AG04449 (cell line): Measurements from ENCODE around the gene MAP2K4.

ENCODE experiments used
- CTCF ChIA-PET: fragments of 350-600 bp; formaldehyde crosslinking; extraction: SDS; loops from one replicate; lab custom pipeline; 2021; ENCODE audit warnings: antibody characterized with exemption; lab: Yijun Ruan, JAX
- POLR2A ChIA-PET: fragments of 400-600, 350-600 bp; formaldehyde crosslinking; extraction: SDS; loops from one replicate; lab custom pipeline; 2020; ENCODE audit warnings: antibody characterized with exemption, inconsistent platforms; lab: Yijun Ruan, JAX
- DNase-seq: peaks from one replicate; pipeline ENCODE4 v3.0.0-alpha.2; 2010; ENCODE audit warnings: low read depth, low spot score
- H3K4me3 ChIP-seq: 2 replicates; pipeline ENCODE4 v1.5.1; 2011; ENCODE audit warnings: low read depth, mild to moderate bottlenecking, control low read depth, low read length
- TF ChIP-seq, protein P1 (sequence below): IDR thresholded peaks from one replicate; pipeline ENCODE4 v1.5.1; 2011; ENCODE audit warnings: mild to moderate bottlenecking, moderate library complexity, low read length, control low read depth, inconsistent platforms; ENCODE audit not compliant: insufficient read depth; ENCODE audit errors: missing control alignments

MAP2K4 gene

GRCh38 chr17:12097326-12097725 lies 76.6 kb downstream of the MAP2K4 start:
- TF ChIP-seq, protein P1, sequence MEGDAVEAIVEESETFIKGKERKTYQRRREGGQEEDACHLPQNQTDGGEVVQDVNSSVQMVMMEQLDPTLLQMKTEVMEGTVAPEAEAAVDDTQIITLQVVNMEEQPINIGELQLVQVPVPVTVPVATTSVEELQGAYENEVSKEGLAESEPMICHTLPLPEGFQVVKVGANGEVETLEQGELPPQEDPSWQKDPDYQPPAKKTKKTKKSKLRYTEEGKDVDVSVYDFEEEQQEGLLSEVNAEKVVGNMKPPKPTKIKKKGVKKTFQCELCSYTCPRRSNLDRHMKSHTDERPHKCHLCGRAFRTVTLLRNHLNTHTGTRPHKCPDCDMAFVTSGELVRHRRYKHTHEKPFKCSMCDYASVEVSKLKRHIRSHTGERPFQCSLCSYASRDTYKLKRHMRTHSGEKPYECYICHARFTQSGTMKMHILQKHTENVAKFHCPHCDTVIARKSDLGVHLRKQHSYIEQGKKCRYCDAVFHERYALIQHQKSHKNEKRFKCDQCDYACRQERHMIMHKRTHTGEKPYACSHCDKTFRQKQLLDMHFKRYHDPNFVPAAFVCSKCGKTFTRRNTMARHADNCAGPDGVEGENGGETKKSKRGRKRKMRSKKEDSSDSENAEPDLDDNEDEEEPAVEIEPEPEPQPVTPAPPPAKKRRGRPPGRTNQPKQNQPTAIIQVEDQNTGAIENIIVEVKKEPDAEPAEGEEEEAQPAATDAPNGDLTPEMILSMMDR: no peak
- ChIA-PET CTCF (no interaction called here), POLR2A (no interaction called here)
- DNase-seq: no peak
- H3K4me3 ChIP-seq: no peak overlapping the region

GRCh38 chr17:12098568-12098967 lies 77.9 kb downstream of the MAP2K4 start:
- no peak for DNase-seq
- ChIA-PET CTCF (no interaction called here), POLR2A (no interaction called here)
- no peak overlapping the region for H3K4me3 ChIP-seq
- TF ChIP-seq, protein P1: no peak

DNA sequence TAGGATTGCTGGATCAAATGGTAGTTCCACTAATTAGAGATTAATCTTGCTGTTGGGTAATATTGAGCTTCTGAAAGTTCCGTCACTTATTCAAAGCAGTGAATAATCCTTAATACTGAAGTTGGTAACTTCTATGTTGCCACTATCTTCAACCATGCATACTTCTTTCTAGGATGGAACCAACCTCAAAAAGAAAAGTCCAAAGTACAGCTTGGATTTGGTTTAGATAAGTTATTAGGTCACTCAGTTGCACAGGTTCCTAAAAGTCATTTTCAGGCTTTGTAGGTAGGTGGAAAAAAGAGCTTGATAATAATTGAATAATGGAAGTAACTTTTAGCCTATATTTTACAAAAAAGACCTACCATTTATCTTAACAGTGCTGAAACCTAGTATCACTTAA lies 78.7 kb downstream of the MAP2K4 start:
- DNase-seq: no peak
- ChIA-PET CTCF (interaction anchor here (1.4 to 1.8 kb wide), 2 partner anchors 8 to 9 kb away, joined by 3 to 6 read pairs; no protein-coding TSS in a partner anchor), POLR2A (no interaction called here)
- TF ChIP-seq, protein P1: no peak
- H3K4me3 ChIP-seq: no peak overlapping the region

- no peak for DNase-seq
- POLR2A ChIA-PET: no interaction called here
- CTCF ChIA-PET: no interaction called here
- no peak overlapping the region for H3K4me3 ChIP-seq
- TF ChIP-seq, protein P1: no peak
Measured at GRCh38 chr17:12104831-12105230, 84.2 kb downstream of the MAP2K4 start.

GRCh38 chr17:12107905-12108304 lies 87.2 kb downstream of the MAP2K4 start:
- DNase-seq: no peak
- ChIA-PET CTCF (interaction anchor here (1.0 to 1.2 kb wide), 2 partner anchors 84 to 896 kb away, joined by 3 read pairs; no protein-coding TSS in a partner anchor), POLR2A (no interaction called here)
- TF ChIP-seq, protein P1: no peak
- no peak overlapping the region for H3K4me3 ChIP-seq

DNA sequence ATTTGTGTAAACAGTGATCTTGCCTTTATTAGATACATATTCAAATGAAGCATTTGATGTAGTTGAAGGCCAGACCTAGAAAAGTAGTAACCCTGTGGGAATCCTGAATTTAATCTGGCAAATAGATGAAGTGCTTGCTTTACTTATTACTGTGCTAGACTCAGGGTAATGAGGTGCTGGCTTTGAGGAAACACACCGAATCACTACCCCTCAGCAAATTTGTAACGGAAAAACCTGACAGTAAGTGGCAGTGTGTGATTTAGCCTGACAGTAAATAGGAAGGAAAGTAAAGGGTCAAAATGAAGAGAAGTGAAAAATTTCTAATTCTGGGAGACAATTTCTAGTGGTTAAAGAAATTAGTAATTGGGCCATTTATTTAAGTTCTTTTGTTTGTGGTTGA lies 90.2 kb downstream of the MAP2K4 start:
- POLR2A ChIA-PET: no interaction called here
- no peak for DNase-seq
- TF ChIP-seq, protein P1: no peak
- CTCF ChIA-PET: no interaction called here
- H3K4me3 ChIP-seq: no peak overlapping the region
